ENCODE results near the gene KRT80.

The KRT80 gene

DNA sequence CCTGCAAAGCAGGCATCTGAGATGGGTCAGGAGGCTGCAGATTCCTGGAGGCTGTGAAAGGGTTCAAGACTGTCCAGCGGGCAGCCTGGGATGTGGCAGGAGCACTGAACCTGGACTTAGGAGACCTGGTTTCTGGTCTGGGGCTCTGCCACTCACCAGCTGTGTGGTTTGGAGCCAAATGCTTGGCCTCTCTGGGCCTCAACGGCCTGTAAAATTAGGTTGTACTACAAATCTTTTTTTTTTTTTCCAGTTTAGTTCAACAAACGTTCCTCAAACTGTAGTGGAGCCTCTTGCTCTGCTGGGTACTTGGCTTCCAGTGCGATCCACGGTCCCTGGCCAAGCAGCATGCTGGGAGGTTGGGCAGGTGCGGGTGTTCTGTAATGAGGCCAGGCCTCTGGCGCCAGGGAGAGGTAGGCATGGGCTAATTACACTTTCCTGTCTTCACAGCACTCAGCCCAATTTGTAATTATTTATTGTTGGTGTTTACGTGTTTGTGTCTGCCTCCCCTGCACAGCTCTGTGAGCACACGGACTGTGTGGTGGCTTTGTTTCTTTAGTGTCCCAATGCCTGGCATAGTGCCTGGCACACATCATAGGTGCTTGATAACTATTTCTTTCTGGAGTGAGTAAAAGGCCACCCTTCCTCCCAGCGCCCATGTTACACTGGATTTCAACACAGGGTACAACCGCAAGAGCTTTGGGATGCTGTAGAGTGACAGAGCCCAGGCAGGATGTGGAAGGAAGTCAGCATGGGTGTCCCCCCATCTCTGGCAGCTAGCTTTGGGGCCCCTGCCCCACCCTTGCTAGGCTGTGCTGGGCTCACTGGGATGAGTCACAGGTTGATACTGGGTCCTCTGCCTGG is 5.8 kb upstream of the KRT80 start:
- peak; percentile 81 for DNase-seq

DNA sequence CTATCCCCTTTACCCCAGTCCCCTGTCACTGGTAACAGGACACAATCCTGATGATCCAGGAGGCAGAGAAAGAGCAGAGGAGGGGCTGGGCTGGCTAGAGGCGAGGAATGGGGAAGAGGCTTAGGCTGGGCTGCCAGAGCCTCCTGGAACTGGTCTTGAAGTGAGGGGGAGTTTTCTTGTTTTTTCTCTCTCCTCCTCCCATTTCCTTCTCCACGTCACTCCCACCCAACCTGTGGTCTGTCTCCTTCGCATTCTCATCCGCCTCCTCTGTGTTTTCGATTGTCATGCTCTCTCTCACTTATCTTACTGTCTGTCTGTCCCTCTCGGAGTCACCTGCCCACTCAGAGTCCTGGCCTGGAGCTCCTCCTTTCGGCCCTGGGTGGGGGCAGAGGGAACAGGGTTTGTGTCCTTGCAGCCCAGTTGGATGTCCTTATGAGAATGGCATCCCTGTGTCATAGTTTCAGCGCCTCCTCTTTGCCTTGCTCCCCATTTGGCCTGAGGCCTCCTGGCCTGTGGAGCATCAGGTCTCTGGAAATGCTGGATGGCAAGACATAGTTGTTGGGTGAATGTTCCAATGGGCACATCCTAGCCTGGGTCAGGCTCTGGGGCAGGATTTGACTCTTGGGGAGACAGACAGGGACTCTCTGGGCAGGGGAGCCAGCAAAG is 3.4 kb upstream of the KRT80 start:
- no peak for DNase-seq

DNA sequence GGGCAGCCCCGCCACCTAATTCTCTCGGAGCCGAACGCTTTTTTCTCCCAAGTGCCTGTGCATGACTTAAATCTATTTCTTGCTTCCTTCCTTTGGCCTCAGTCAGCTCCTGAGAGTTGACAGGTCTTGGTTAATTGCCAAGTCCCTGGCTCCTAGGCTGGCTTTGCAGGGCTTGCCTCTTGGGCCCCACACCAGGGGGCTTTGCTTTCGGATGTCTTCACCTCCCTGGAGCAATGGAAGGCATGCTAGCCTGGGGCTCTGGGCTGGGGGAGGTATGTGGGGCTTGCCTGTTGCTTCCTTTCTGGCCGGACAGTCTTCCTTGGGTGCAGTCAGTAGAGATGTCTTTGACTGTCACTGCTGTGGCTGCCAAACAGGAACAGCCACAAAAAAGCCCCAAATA is 2.2 kb upstream of the KRT80 start:
- no peak for DNase-seq

DNA sequence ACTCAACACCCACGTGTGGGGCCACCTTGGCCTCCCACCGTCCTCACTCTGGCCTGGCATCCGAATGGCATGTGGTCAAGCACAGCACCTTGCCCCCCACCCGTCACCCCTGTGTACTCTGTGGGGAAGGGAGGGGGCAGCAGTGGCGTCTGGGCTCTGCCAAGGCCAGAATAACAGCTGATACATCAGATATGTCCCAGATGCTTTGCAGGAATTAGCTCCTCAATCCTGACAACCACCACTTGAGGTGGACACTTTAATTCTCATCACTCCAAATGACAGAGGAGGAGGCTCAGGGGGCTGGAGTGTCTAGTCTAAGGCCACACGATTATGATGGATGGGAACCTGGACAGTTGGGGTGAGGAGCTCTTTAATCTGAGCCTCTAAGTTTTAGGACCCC is 1.7 kb upstream of the KRT80 start:
- no peak for DNase-seq

DNA sequence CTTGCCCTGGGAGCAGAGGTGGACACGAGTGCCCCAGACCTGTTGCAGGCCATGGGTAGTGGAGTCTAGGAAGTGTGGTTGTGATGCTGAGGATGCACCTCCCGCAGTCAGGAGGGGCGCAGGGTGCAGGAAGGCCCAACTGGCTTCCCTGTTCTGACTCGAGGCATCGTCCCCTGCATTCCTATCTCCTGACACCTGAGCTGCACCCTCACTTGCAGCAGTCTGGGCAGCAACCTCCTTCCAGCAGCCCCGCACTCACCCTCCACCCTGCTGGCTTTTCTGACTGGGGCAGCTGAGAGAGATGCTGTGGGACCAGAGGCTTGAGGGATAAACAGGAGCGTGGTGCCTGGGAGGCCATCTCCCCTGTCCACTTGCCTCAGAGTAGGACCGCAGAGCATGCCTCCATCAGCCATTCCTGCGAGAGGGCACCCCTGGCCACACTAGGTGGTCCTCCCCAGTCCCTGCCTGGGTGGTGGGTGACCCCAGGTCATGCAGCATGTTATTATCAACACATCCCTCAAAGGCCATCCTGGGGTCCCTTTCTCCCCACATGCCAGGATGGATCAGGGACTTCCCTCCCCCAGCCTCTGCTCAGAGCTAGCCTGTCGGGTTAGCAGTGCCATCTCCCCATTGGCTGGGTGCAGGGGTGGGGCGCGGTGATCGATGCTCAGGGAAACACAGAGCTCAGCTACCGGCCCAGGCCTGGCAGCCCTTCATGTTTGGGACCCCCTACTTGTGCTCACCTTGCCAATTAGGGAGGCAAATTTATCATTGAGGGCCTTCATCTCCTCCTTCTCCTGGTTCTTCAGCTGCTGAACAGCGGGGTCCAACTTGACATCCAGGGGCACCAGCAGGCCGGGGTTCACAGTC is 719 bp downstream of the KRT80 start:
- no peak for DNase-seq

DNA sequence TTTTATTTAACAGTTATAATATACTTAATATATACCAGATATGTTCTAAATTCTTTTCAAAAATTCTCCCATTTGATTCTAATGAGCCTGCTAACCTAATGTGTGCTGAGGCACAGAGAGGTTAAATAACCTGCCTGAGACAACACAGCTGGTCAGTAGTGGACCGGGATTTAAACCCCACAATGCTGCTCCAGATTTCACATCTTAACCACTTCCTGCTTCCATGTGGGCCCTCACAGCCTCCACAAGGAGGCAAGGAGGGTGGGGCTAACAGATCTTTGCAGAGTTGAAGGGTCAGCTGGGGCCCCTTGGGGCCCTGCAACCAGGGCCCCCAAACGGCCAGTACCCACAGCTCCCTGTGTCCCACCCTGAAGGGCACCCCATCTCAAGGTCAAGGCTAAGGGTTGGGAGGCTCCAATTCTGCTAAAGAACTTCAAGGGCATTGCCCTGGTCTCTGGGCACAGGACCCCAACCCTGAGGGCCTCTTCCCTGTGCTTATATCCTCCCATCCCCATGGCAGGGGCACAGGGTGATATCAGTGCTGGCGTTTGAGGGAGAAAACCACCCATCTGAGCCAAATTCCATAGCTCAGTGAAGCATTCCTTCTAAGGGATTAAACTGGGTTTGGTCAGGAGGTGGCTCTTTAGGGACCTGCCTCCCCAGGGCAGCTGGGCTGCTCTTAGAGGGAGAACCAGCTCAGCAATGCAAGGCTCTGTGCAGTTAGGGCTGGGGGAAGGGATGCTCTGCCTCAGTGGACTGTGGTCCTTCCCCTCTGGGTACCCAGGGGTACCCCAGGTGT is 2.2 kb downstream of the KRT80 start:
- DNase-seq = no peak

DNA sequence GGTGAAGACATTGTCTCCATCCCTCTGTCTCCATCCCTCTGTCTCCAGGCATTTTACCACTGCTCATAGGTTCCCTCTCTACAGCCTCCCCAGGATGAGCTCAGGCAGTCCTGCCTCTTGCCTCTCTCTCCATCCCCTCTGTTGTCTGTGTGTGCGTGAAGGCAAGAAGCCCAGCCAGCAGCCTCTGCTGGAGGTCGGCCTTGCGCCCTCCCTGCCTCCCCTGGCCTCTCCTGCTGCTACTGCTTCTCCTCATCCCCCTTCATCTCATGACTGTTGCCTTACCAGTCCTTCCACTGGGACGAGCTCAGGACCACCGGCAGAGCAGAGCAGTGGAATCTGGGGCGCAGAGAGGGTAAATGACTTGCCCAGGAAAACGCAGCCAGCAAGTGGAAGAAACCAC is 3.2 kb downstream of the KRT80 start:
- no peak for DNase-seq

DNA sequence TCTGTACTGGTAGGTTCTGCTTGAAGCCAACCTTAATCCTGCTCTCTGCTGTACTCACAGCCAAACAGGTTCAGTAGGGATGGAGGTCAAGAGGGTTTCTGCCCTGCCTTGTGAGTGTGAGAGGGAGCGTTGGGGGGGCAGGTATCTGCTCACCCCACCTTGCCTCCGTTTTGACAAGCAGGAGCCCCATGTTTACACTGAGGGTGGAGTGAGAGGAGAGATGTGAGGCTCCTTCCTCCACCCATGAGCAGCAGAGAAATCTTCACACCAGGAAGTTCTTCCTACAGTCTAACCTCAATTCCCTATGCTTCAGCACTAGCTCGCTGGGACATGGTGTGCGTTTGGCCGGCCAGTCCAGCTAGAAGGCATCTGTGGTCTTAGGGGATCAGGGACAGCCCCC is 4.2 kb downstream of the KRT80 start:
- DNase-seq = no peak

DNA sequence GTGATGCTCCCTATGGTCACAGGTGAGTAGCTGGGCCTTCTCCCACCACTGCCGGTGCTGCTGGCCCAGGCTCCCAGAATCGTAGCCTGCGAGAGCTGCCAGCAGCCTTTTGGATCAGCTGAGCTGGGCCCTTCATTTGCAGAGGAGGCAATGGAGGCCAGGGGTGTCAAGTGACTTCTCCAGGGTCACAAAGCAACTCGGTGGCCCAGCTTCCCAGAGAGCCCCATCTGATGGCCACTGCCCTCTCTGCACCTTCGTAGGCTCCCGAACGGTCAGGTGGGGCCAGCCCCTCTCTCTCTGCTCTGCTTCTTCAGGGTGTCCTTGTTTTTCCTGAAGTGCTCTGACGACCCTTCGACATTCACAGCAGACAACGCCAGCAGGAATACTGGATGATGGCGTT is 4.6 kb downstream of the KRT80 start:
- DNase-seq = no peak

DNA sequence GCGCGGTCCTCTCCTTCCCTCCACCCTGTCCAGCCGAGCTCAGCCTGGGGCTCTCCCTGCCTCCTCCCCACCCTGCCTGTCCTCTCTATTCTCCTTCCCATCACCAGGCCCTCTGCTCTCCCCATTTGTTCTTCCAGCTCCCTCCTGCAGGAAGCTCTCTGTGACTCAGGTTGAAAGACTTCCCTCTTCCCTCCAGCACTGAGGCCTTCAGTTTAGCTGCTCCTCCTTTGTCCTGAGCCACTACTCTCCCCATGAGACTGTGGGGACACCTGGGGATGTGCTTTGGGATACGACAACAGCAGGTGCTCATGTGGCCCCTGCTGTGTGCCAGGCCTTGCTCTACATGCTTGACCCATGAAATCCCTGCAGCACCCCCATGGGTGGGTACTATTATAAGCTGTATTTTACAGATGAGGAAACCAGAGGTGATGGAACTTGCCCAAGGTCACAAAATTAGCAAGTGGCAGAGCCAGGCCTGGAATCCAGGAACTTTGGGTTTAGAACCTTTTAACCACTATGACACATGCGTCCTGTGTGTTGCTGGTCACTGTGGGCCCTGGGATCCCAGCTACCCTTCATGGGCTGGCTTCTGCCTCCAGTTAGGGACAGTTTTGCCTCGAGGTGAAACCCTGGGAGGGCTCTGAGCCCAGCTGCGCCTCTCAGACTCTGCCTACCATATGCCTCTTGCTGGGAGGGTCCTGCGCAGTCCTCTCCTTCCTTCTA is 5.5 kb downstream of the KRT80 start:
- DNase-seq = no peak

DNA sequence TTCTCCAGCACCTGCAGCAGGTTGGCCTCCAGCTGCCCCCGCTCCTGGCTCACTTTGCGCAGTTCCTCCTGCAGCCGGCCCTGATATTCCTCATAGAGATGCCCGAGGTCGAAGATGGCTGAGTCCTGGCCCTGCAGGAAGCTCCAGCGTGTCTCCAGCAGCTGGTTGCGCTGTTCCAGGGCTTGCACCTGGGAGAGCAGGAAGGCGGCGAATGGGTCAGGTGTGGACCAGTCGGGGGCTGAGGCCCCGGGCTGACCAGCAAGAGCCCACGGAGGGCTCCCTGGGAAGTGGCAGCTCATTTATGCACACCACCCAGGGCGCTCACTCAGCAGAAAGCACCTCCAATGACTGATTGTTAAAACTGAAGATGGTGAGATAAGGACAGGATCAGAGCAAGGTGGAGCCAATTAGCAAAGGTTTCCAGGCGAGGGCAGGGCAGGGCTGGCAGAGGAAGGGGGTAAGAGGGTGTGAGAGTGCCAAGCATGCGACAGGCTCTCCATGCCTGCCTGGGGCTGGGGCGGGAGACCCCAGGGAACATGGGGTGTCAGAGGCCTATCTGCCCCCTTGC is 6.3 kb downstream of the KRT80 start:
- DNase-seq = no peak

DNA sequence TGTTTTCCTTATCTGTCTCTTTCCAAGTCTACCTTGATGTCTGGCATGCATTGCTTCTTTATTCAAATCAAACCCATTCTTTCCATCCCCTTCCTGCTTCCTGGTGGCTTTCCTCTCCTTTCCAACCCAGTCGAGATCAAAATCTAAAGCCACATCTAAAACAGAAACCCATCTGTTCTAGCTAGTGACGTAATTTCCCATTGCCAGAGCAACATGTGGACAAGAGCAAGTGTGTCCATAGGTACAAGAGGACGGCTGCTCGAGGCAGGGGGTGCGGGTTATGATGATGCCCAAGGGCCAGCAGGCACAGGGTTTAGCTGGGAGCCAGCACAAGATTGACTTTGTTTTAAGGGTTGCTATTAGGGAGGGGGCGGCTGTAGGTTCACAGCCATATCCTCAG is 7.0 kb downstream of the KRT80 start:
- DNase-seq = no peak

DNA sequence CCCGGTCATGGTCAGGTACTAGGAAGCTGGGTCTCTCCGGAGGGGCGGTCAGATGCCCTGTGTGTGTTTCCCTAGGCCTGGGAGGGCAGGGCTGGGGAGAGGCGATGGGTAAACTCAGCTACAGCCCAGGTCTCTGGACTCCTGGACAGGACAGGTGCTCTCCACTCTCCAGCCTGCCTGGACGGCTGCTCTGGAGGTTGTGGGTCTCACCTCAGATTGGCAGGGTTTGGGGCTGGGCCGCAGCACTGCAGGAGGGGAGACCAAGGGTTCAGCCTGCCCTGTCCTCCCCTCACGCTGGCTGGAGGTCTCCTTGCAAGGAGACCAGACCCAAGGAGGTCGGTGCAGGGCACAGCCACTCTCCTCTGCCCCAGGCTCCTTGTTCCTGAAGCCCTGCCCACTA is 7.8 kb downstream of the KRT80 start:
- DNase-seq = no peak

DNA sequence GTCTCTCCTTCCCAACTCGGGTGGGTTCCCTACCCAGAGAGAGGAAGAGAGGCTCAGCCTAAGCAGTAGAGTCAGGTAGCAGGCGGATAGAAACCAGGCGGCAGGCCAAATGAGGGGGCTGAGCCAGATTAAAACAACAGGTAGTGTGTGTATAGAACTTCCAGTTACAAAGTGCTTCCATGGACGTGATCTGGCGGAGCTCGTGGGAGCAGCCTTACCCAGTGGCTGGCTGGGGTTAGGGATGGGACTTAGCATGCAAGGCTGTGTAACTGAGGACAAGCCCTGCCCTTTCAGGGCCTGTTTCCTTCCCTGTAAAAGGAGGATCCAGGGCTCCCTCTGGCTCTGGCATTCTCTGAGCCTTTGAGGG is 8.3 kb downstream of the KRT80 start:
- DNase-seq = peak; percentile 18

DNA sequence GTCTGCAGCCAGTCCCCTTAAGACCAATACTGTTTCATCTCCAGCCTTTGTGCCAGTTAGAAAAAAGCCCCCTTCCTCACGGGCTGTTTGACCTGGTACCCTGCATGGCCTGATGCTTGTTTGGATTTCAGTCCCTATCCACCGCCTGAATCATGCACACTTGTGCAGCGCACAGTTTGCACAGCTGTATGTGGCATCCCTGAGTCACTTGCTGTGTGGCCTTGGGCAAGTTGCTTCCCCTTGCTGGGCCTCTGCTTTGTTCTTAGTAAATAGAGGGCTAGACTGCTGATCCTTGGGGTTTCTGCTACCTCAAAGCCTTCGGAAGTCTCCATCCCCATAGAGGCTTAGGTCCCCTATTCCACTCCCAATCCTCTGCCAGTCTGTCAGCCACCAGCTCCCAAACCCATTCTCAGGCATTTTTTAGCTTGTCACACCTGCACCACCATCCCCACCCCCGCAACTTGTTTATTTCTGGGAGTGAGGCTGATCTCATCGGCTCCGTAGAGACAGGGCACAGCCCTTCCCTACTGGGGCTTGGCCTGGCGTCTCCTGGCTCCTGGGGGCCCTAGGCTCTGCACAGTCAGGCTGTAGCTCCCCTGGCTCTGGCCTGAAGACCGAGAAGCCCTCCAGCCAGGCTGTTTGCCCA is 8.8 kb downstream of the KRT80 start:
- no peak for DNase-seq

DNA sequence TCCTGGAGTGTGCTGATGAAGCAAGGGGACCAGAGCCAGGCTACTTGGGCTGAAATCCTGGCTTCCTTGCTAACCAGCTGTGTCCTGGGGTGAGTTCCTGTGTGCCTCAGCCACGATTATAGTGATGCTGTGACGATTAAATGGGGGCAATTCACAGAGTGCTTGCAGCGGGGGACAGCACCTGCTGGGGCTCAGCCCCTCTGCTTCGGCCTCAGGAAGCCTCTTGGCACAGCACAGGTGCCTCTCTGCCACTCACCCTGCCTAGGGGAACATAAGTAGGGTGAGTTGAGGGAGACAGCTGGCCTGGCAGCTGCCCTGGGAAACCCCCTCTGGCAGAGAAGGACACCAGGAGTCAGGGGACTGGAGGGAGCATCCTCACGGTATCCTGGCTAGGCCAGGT is 9.4 kb downstream of the KRT80 start:
- peak; percentile 62 for DNase-seq

DNA sequence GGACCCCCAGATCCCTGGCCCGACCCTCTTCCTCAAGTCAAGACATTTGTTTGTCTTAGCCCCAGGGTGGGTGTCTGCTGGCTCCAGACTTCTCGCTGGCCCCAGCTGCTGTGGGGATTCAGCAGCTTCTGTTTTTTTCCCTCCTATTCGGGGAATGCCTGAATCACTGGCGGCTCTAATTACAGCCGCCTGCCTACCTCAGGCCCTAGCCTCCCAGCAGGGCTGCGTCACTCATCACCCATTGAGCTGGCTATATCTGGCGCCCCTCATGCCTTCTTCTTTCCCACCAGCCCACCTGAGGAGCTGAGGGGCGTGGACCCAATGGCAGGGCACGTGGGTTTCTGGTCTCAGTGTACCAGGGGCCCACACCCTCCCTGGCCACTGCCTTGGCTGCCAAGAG is 10.1 kb downstream of the KRT80 start:
- peak; percentile 55 for DNase-seq

DNA sequence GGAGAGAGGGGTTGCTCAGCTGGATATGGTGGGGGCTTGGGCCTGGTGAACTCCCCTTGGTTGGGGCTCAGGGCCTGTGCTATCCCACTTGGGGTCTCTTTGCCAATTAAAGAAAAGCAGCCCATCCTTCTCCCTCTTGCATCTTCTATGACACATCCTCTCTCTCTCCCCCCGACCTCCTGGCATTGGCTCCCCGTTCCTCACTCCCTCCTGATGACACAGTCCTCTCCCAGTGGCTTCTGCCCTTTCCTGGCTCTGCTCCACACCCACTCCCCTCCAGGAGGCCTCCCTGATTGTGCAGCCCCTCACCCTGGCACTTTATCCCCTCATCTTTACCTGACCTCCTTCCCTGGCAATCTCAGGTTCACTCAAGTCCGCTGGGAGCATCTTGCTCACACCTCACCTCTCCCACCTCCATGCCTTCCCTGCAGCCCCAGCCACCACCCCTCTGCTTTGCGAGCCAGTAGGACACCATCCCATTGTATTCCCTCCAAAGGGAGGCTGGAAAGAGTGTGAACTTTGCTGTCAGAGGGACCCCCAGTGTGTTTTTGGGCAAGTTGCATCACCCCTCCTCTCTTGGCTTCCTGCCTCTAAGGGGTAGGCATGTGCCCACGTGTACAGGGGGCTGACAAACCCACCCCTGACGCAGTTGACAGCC is 10.7 kb downstream of the KRT80 start:
- DNase-seq = no peak

DNA sequence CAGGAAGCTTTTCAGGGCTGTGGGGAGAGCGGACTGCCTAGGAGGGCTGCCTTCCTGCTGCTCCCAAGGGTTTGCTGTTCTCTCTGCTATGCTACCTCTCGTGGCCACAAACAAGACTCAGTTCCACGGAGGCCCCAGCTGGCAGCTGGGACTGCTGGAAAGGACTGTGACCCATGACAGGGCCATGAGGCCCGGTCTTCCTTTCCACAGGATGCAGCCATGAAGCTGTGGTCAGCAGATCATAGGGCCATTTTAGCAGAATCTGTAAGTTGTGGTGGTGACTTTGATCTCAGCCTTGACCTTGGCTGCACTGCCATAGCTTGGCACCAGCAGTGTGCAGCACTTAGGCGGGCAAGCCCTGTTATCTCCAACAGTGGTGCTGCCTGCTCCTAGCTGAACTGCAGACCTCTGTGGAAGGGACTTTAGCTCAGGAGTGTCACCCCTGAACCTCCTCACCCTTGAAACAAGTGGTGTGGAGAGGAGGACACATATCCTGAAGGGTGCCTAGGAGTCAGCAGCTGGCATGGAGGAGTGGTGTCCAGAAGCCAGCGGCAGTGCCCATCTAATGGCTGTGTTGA is 12.3 kb downstream of the KRT80 start:
- no peak for DNase-seq

DNA sequence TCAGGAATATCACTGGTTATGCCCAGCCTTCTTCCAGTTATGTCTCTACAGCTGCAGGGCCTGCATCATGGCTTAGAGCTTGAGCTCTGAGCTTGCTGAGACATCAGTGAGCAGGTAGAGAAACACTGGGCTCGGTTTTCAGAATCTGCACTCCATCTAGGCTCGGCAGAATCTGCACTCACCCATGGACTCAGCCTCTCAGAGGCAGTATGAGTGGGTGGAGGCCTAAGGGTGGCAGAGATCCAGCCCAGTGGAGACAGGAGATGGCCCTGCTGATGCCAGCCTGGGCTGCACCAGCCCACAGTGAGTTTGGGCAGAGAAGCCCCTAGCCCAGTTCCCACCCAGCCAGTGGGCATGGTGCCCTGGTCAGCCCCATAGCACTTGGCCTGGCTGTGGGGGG is 12.8 kb downstream of the KRT80 start:
- no peak for DNase-seq

Data from NCI-H1105 treated with DMSO at 0.1 percent for 48 hours (cell line).